GM12873 (cell line): Measurements from ENCODE around the gene POLR3B.

Experiments used
- CTCF ChIP-seq: IDR thresholded peaks from 2 replicates; pipeline ENCODE4 v1.5.1; 2012; ENCODE audit warnings: low read depth, mild to moderate bottlenecking, moderate library complexity, low read length, control low read depth; ENCODE audit not compliant: insufficient read depth; ENCODE audit errors: missing control alignments

POLR3B gene

DNA sequence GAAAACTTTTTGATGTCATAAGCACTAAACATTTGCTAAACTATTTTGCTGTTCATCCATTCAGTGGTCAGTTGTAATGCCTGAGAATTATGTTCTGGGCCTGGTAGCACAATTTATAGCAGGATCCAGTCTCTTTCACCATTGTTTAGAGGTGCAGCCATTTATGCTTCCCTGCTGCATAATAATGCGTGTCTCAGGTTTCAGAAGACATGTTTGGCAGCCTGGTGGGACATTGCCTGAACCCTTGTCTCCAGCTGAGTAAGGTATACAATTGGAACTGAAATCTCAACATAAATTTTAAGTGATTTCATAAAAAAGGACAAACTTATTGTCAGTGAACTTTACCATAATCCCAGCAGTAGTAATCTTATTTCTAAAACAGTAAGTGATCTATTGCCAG is 94.8 kb downstream of the POLR3B start:
- no peak for TF ChIP-seq CTCF

- no peak for TF ChIP-seq CTCF
Observed at GRCh38 chr12:106455111-106455510, 97.6 kb downstream of the POLR3B start.

- no peak for TF ChIP-seq CTCF
Observed at GRCh38 chr12:106459124-106459523, 101.6 kb downstream of the POLR3B start.

DNA sequence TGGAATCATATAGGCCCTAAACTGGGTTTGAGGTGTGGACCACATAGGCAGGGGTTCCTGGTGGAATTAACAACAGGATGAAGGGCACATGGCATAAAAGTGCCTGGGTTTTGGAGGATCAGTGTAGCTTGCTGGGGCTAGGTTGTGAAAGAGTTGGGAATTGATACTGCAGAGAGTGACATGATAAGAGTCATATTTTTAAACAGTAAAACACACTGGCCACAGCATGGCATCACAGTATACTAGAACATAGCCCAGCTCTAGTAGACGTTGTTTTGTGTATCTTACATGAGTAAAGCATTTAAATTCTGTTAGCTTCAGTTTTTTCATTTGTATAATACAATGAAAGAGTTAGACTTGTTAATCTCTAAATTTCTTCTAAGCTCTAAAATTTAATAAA is 102.0 kb downstream of the POLR3B start:
- no peak for TF ChIP-seq CTCF

DNA sequence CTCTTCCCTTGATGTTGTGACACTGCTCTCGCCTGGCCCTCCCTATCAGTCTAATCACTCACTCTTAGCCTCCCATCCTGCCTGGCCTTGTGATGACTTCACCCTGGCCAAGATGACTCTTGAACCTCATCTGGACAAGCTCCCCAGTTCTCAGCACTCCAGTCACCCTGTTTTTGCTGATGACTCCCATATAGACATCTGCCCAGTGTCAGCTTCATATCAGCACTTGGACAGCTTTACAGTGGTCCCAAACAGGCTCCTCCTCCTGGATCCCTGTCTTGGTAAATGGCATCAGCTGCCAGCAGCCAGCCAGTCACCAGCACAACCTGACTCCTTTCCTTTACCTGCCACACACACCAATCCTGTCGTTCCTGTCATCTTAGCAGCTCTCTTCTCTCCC is 104.2 kb downstream of the POLR3B start:
- TF ChIP-seq CTCF = no peak

- no peak for TF ChIP-seq CTCF
Observed at GRCh38 chr12:106480251-106480650, 122.7 kb downstream of the POLR3B start.

DNA sequence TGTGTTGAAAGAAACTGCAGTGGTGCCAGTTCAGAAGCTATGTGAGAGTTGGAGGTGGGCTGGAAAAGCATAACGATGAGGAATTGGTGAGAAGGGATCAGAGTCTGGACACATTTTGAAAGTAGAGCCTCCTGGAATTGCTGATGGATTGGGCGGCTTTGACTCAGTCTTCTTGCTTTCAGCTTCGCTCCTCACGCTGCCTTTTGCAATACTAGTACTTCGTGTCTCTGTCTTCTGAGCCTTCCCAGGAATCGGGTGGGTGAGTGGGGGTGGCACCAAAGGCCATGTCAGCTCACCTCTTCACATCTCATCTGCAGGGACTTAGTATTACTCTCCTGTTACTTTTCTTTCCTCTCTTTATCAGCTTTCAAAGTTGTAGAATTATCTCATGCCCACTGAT is 123.7 kb downstream of the POLR3B start:
- TF ChIP-seq CTCF = no peak
